ENCODE measurements around the gene SCARF2. TPM values are rescaled to one million over a fixed set of nuclear protein-coding genes. Genes with fewer than 3 reads are reported as not detected.
"Not testable (repeated sequence)": the region's sequence is repeated elsewhere in the genome, so short reads cannot be mapped to it uniquely, and the experiment has no call there.

Gene SCARF2
- total RNA-seq, 3 donors from 2014 or later, result 1.2 to 8.7 (median 3.0) TPM

GRCh38 chr22:20456722-20457076, 19.1 kb upstream of the SCARF2 start:
- ATAC-seq, result no peak
- Histone ChIP-seq H3K9me3 (no peaks in the 10 kb centered on the region), H3K36me3 (ENCODE audit: low read depth) (no peaks in the 10 kb centered on the region), H3K4me3 (no peak overlapping the region), H3K4me1 (ENCODE audit: low read depth) (no peaks in the 10 kb centered on the region)
- DNase-seq, result no peak
- intact Hi-C loops (cut with DNase I, micrococcal nuclease), result loop anchor here (5.0 kb wide), 2 partner anchors 34 to 39 kb away; no protein-coding TSS in a partner anchor
- no peak for TF ChIP-seq CTCF (IDR thresholded peaks at IDR 0.05)

- TF ChIP-seq CTCF (IDR thresholded peaks at IDR 0.05), result peak; percentile 86
- H3K36me3 ChIP-seq (ENCODE audit: low read depth), result no peaks in the 10 kb centered on the region
- no peaks in the 10 kb centered on the region for H3K4me1 ChIP-seq (ENCODE audit: low read depth)
- DNase-seq (peak; percentile 66 to 76 (median 70)), ATAC-seq (peak; percentile 96)
- H3K4me3 ChIP-seq, result no peak overlapping the region
- H3K9me3 ChIP-seq, result no peaks in the 10 kb centered on the region
- intact Hi-C loops (cut with DNase I, micrococcal nuclease), result loop anchor here (5.0 kb wide), 2 partner anchors 34 to 39 kb away; no protein-coding TSS in a partner anchor
These were observed 18.6 kb upstream of the SCARF2 start for GRCh38 chr22:20456064-20456721.

- no peaks in the 10 kb centered on the region for H3K4me1 ChIP-seq (ENCODE audit: low read depth)
- H3K9me3 ChIP-seq, result no peaks in the 10 kb centered on the region
- no peak for DNase-seq
- intact Hi-C loops (cut with DNase I, micrococcal nuclease), result loop anchor here (5.0 kb wide), 2 partner anchors 33 to 38 kb away; no protein-coding TSS in a partner anchor
- ATAC-seq, result no peak
- H3K36me3 ChIP-seq (ENCODE audit: low read depth), result no peaks in the 10 kb centered on the region
- H3K4me3 ChIP-seq, result no peak overlapping the region
- TF ChIP-seq CTCF (IDR thresholded peaks at IDR 0.05), result no peak
These were observed 18.1 kb upstream of the SCARF2 start for GRCh38 chr22:20455709-20456063.

GRCh38 chr22:20453222-20453621, 15.6 kb upstream of the SCARF2 start:
- no peak for DNase-seq
- Histone ChIP-seq H3K4me1 (ENCODE audit: low read depth) (no peaks in the 10 kb centered on the region), H3K4me3 (no peak overlapping the region), H3K36me3 (ENCODE audit: low read depth) (no peaks in the 10 kb centered on the region), H3K9me3 (no peaks in the 10 kb centered on the region)
- no peak for ATAC-seq
- intact Hi-C loops (cut with DNase I, micrococcal nuclease), result no loop called here
- no peak for TF ChIP-seq CTCF (IDR thresholded peaks at IDR 0.05)

- Histone ChIP-seq H3K9me3 (no peaks in the 10 kb centered on the region), H3K4me3 (no peak overlapping the region), H3K4me1 (ENCODE audit: low read depth) (no peaks in the 10 kb centered on the region), H3K36me3 (ENCODE audit: low read depth) (no peaks in the 10 kb centered on the region)
- ATAC-seq (no peak), DNase-seq (no peak)
- no peak for TF ChIP-seq CTCF (IDR thresholded peaks at IDR 0.05)
- intact Hi-C loops (cut with DNase I, micrococcal nuclease), result no loop called here
These were observed 14.3 kb upstream of the SCARF2 start for GRCh38 chr22:20451920-20452319.

- not testable (repeated sequence) for ATAC-seq
These were observed 13.6 kb upstream of the SCARF2 start for GRCh38 chr22:20451129-20451778.

More at GRCh38 chr22:20451129-20451778, 13.6 kb upstream of the SCARF2 start:
- H3K36me3 ChIP-seq (ENCODE audit: low read depth); H3K9me3 ChIP-seq; H3K4me3 ChIP-seq; DNase-seq; H3K4me1 ChIP-seq (ENCODE audit: low read depth); intact Hi-C loops (cut with DNase I, micrococcal nuclease): not testable (repeated sequence)

Measured in mucosa of descending colon (tissue), 3 donors.